CD4-positive, alpha-beta T cell (primary cell): ENCODE results near the gene ZNF688. TPM values are rescaled to one million over a fixed set of nuclear protein-coding genes. Genes with fewer than 3 reads are reported as not detected.
"Not testable (repeated sequence)": the region's sequence is repeated elsewhere in the genome, so short reads cannot be mapped to it uniquely, and the experiment has no call there.

Source experiments
- ATAC-seq: fragments of 200-7000 bp; cut with Tn5 transposase; one replicate; pipeline ENCODE4 v1.10.0; 2022; ENCODE audit warnings: mild to moderate bottlenecking; ENCODE audit not compliant: poor library complexity
- CTCF ChIA-PET: fragments of 350-600 bp; sonication (Branson Sonifier 250); formaldehyde crosslinking; loops from one replicate; lab custom pipeline; 2021; ENCODE audit warnings: antibody characterized with exemption, inconsistent platforms; lab: Charles Lee
- POLR2A ChIA-PET: fragments of 350-600 bp; sonication (Branson Sonifier 250); formaldehyde crosslinking; loops from one replicate; lab custom pipeline; 2021; ENCODE audit warnings: antibody characterized with exemption, inconsistent platforms; lab: Charles Lee
- DNase-seq, 14 experiments: peaks; one replicate each; pipeline ENCODE4 v3.0.0-alpha.2; 2013 to 2020; ENCODE audit warnings: mixed read lengths in 2 of 14
- H3K27ac ChIP-seq, 2 donors: one replicate each; pipeline versions ENCODE4 v1.5.1 to v1.7.0; 2013; ENCODE audit warnings: low read length in 2 of 2, low read depth in 1 of 2, mild to moderate bottlenecking in 1 of 2
- H3K27me3 ChIP-seq, 2 experiments: 1 replicate in 1 of 2; 2 replicates in 1 of 2; pipeline versions ENCODE4 v1.6.1 to v1.7.0; 2013; ENCODE audit warnings: low read length in 2 of 2, control low read depth in 1 of 2, mild to moderate bottlenecking in 1 of 2, moderate library complexity in 1 of 2; ENCODE audit not compliant: insufficient read depth in 2 of 2, control insufficient read depth in 1 of 2
- H3K36me3 ChIP-seq: one replicate; pipeline ENCODE4 v1.6.1; 2013; ENCODE audit warnings: low read length, control low read depth; ENCODE audit not compliant: insufficient read depth
- H3K4me1 ChIP-seq: one replicate; pipeline ENCODE4 v1.6.1; 2013; ENCODE audit warnings: low read length, control low read depth; ENCODE audit not compliant: insufficient read depth
- H3K4me3 ChIP-seq: one replicate; pipeline ENCODE4 v1.5.1; 2013; ENCODE audit warnings: mild to moderate bottlenecking, low read length, moderate library complexity
- H3K9me3 ChIP-seq, 2 experiments: 1 replicate in 1 of 2; 2 replicates in 1 of 2; pipeline versions ENCODE4 v1.6.1 to v1.7.0; 2013; ENCODE audit warnings: low read length in 2 of 2, mild to moderate bottlenecking in 2 of 2, control low read depth in 1 of 2, moderate library complexity in 1 of 2; ENCODE audit not compliant: control insufficient read depth in 1 of 2, insufficient read depth in 1 of 2
- H3K27ac Mint-ChIP-seq: one replicate; pipeline ENCODE4 v1.8.0; 2020; ENCODE audit warnings: mixed read lengths
- H3K27me3 Mint-ChIP-seq: one replicate; pipeline ENCODE4 v1.8.0; 2021; ENCODE audit warnings: mixed read lengths
- H3K36me3 Mint-ChIP-seq: one replicate; pipeline ENCODE4 v1.8.0; 2021; ENCODE audit warnings: low read depth, mixed read lengths
- H3K4me1 Mint-ChIP-seq: one replicate; pipeline ENCODE4 v1.8.0; 2021; ENCODE audit warnings: low read depth, mixed read lengths
- H3K4me3 Mint-ChIP-seq: one replicate; pipeline ENCODE4 v1.8.0; 2020; ENCODE audit warnings: mild to moderate bottlenecking, mixed read lengths
- H3K9me3 Mint-ChIP-seq: one replicate; pipeline ENCODE4 v1.8.0; 2020; ENCODE audit warnings: mixed read lengths
- intact Hi-C, 2 experiments: fragments of 100-400 bp; cut with DNase I in 1 of 2; cut with micrococcal nuclease in 1 of 2; formaldehyde crosslinking; loops; one replicate each; pipeline versions ENCODE4 v1.15.1 to v1.9.0; 2023 to 2025; cut with DNase I, micrococcal nuclease
- total RNA-seq, 174 experiments: library from RNA in 2 of 174; stranded (reverse) in 2 of 174; gene quantifications; one replicate each; pipeline ENCODE4 v1.2.3 and lab custom pipeline; 2021 to 2026
- TF ChIP-seq, protein P1 (sequence below): fragments of 200-600 bp; IDR thresholded peaks from one replicate; pipeline ENCODE4 v1.8.0; 2022; ENCODE audit warnings: antibody characterized with exemption, mild to moderate bottlenecking

The ZNF688 gene
- total RNA-seq, 2 experiments from 2014 or later, result 8.8 to 9.6 TPM

DNA sequence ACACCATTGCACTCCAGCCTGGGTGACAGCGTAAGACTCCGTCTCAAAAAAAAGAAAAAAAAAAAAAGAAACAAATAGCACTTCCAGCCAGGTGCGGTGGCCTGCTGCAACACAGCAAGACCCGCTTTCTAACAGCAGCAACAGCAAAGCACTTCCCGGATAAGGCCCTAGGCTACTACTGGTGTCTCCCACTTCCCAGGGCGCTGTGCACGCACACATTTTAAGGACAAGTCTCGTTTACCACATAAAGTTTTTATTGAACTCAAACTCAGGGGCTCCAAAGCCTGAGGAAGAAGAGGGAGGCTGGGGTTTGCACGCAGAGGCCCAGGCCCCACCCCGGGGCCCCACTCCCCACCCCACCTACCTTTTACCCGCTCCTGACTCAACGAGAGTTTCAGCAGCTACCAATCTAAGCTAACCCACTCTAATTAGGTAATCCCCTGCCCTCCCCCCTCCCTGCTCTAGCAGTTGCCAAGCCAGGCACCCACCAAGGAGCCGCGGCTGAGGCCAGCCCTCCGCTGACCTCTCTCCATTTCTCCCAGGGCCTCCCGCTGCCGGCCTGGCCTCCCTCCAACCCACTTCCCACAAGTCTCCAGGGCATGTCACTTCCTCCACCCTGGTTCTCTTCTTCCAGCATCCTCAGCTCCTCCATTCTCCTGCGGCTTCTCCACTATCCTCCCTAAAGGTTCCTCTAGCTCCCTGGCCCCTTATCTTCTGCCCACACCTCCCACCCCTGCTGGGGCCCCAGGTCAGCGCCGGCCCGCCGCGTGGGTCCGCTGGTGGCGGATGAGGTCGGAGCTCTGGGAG is 47.5 kb downstream of the ZNF688 start:
- no peaks in the 10 kb centered on the region for H3K27me3 Mint-ChIP-seq
- H3K4me1 ChIP-seq, result peaks cover 31% of the 10 kb centered on the region
- ATAC-seq (no peak), DNase-seq (peak in 1 of 14 experiments; percentile 26)
- TF ChIP-seq, protein P1, sequence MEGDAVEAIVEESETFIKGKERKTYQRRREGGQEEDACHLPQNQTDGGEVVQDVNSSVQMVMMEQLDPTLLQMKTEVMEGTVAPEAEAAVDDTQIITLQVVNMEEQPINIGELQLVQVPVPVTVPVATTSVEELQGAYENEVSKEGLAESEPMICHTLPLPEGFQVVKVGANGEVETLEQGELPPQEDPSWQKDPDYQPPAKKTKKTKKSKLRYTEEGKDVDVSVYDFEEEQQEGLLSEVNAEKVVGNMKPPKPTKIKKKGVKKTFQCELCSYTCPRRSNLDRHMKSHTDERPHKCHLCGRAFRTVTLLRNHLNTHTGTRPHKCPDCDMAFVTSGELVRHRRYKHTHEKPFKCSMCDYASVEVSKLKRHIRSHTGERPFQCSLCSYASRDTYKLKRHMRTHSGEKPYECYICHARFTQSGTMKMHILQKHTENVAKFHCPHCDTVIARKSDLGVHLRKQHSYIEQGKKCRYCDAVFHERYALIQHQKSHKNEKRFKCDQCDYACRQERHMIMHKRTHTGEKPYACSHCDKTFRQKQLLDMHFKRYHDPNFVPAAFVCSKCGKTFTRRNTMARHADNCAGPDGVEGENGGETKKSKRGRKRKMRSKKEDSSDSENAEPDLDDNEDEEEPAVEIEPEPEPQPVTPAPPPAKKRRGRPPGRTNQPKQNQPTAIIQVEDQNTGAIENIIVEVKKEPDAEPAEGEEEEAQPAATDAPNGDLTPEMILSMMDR, result no peak
- no peak overlapping the region for H3K27ac ChIP-seq
- H3K27ac Mint-ChIP-seq, result no peak overlapping the region
- H3K4me3 ChIP-seq, result no peak overlapping the region
- H3K4me3 Mint-ChIP-seq, result peak overlapping the region; percentile 45
- H3K27me3 ChIP-seq, result no peaks in the 10 kb centered on the region
- ChIA-PET CTCF (no interaction called here), POLR2A (interaction anchor here (1.0 to 4.0 kb wide), 7 partner anchors 11 to 107 kb away, joined by 3 to 22 read pairs (median 5); partner anchors contain the start of genes DCTPP1, ZNF688 and ZNF747)
- peaks cover 33% of the 10 kb centered on the region for H3K36me3 Mint-ChIP-seq
- intact Hi-C loops, result no loop called here
- H3K4me1 Mint-ChIP-seq, result peaks cover 19% of the 10 kb centered on the region
- H3K9me3 Mint-ChIP-seq, result no peaks in the 10 kb centered on the region
- peaks cover 30% of the 10 kb centered on the region for H3K36me3 ChIP-seq
- no peaks in the 10 kb centered on the region for H3K9me3 ChIP-seq

DNA sequence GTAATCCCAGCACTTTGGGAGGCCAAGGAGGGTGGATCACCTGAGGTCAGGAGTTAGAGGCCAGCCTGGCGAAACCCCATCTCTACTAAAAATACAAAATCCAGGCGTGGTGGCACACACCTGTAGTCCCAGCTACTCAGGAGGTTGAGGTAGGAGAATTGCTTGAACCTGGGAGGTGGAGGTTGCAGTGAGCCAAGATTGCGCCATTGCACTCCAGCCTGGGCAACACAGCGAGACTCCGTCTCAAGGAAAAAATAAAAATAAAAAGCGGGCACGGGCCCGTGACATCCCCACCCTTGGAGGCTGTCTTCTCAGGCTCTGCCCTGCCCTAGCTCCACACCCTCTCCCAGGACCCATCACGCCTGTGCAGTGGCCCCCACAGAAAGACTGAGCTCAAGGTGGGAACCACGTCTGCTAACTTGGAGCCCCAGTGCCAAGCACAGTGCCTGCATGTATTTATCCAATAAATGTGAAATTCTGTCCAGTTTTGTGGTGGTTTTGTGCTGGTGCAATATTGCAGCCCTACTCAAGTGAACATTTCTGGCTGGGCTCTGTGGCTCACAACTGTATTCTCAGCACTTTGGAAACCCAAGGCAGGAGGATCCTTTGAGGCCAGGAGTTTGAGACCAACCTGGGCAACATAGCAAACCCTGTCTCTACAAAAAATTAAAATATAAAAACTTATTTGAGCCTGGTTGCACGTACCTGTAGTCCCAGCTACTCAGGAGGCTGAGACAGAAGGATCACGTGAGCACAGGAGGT is 48.6 kb downstream of the ZNF688 start:
- ATAC-seq, result not testable (repeated sequence)

DNA sequence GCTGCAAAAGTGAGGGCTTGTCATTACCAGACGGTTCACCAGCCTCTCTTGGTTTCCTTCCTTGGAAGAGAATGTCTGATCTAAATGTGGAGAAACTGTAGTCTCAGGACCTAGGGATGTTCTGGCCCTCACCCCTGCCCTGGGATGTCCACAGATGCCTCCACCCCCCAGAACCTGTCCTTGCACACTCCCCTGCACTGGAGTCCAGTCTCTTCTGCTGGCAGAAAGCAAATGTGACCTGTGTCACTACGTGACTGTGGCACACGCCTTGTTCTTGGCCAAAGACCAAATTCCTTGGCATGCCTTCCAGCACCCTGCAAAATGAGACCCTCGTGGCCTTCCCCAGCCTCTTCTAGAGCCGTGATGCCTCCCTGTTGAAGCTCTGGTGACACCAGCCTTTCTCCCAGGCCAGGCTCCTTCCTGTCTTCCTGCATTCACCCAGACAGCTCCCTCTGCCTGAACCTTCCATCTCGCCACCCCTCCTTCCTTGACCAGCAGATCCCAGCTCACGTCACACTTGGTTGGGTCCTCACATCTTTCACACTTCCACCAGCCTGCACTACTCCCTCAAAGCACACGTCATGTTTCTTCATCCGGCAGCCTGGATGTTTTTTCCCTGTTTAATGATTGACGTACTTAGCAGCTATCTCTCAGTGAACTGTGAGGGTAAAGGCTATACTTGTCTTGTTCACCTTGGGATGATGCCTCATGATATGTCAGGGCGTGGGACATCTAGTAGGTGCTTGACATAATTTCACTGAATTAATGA is 49.5 kb downstream of the ZNF688 start:
- ChIA-PET POLR2A (interaction anchor here (0.6 to 4.0 kb wide), 5 partner anchors 13 to 92 kb away, joined by 3 to 22 read pairs (median 3); partner anchors contain the start of genes DCTPP1 and ZNF747), CTCF (no interaction called here)
- Histone ChIP-seq H3K4me1 (peaks cover 17% of the 10 kb centered on the region), H3K36me3 (peaks cover 48% of the 10 kb centered on the region), H3K9me3 (no peaks in the 10 kb centered on the region), H3K4me3 (no peak overlapping the region), H3K27ac (no peak overlapping the region), H3K27me3 (no peaks in the 10 kb centered on the region)
- Mint-ChIP-seq H3K27ac (peak overlapping the region; percentile 22), H3K36me3 (peaks cover 52% of the 10 kb centered on the region), H3K27me3 (no peaks in the 10 kb centered on the region), H3K9me3 (no peaks in the 10 kb centered on the region), H3K4me1 (peaks cover 4% of the 10 kb centered on the region), H3K4me3 (no peak overlapping the region)
- intact Hi-C loops, result no loop called here
- no peak for ATAC-seq
- TF ChIP-seq, protein P1, result no peak
- no peak for DNase-seq

More for the DNA sequence above, 48.6 kb downstream of the ZNF688 start:
- H3K27me3 Mint-ChIP-seq, H3K27me3 ChIP-seq, H3K4me3 Mint-ChIP-seq, DNase-seq, H3K9me3 ChIP-seq, intact Hi-C loops, H3K9me3 Mint-ChIP-seq, H3K4me3 ChIP-seq, H3K27ac ChIP-seq: not testable (repeated sequence)
- POLR2A ChIA-PET, result interaction anchor here (1.0 to 4.0 kb wide), 4 partner anchors 12 to 93 kb away, joined by 3 to 22 read pairs (median 3); partner anchors contain the start of genes DCTPP1 and ZNF747
- Mint-ChIP-seq H3K36me3 (peaks cover 44% of the 10 kb centered on the region), H3K27ac (peak overlapping the region; percentile 22), H3K4me1 (peaks cover 11% of the 10 kb centered on the region)
- Histone ChIP-seq H3K36me3 (peaks cover 40% of the 10 kb centered on the region), H3K4me1 (peaks cover 25% of the 10 kb centered on the region)
- CTCF ChIA-PET, result interaction anchor here (0.6 kb wide), 1 partner anchor 26 kb away, joined by 3 read pairs; no protein-coding TSS in a partner anchor
